Measurements from ENCODE around the gene ASH1L.
A peak's percentile ranks its signal among the peaks of the same experiment; 100 is the strongest.
"Not testable (repeated sequence)": the region's sequence is repeated elsewhere in the genome, so short reads cannot be mapped to it uniquely, and the experiment has no call there.

ASH1L gene

DNA sequence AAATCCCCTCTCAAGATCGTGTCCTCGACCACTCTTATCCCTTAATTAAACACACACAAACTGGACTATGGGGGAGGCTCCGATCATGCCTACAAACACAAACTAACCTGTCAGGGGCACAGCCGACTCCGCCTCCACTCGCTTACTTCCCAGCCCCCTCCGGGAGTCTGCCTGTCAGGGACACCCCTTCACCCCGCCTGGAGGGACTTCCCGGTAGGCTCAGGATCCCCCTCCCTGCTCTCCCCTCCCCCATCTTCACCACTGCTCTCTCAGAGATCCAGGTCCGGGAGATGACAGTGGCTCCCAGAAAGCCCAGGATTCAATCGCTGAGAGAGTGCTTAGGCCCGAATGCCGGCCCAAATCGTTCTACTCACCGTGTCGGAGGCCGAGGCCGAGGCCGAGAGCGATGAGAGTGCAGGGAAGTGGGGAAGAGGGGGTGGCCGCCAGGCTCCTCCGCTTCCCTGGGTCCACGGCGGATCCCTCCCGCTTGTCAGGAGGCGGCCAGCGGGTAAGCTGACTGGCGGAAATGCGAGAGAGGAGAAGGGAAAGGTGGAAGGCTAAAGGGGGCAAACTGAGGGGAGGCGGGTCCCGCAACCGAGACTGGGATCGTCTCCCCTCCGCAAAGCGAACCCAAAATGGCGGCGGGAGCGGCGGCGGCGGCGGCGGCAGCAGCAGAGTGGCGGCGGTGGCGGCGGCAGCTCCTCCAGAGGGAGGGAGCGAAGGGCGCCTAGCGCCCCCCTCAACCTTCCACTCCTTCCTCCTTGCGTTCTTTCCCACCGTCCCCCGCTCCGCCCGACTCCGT is 623 bp downstream of the ASH1L start:
- DNase-seq = not testable (repeated sequence)

GRCh38 chr1:155555915-155556314 is 6.7 kb downstream of the ASH1L start:
- no peak for DNase-seq

GRCh38 chr1:155553349-155553748 is 9.3 kb downstream of the ASH1L start:
- DNase-seq = no peak

DNA sequence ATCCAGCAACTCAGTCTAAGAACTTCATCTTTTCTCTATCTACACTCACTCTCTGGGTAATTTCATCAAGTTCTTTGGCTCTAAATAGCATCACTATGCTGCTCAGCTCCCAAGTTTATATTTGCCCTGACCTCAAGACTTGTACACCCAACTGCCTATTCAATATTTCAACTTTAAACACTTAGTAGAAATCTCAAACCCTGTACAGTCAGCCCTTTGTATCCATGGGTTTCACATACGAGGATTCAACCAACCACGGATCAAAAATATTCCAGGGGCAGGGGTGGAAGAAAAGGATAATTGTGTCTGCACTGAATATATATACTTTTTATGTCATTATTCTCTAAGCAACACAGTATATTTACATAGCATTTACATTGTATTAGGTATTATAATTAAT is 13.9 kb downstream of the ASH1L start:
- DNase-seq = no peak

- no peak for DNase-seq
Observed at GRCh38 chr1:155540000-155540874, 22.4 kb downstream of the ASH1L start.

DNA sequence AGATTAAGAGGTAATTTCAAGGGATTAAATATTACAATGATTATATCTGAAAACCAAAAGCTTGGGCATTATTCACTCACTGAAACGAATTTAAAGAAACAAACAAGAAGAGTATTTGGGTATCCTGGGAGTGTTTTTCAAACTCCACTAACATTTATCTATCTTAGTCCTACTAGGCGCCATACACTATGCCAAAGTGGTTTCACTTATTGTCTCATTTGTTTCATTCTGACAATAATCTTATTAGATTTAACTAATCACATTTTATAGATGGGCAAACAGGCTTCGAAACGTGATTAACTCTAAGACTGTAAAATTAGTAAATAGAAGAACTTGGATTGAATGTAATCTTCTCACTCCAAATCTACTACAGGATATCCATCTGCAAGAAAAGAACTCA is 25.4 kb downstream of the ASH1L start:
- no peak for DNase-seq

- peak; percentile 37 for DNase-seq
Observed at GRCh38 chr1:155531624-155532023, 31.0 kb downstream of the ASH1L start.

DNA sequence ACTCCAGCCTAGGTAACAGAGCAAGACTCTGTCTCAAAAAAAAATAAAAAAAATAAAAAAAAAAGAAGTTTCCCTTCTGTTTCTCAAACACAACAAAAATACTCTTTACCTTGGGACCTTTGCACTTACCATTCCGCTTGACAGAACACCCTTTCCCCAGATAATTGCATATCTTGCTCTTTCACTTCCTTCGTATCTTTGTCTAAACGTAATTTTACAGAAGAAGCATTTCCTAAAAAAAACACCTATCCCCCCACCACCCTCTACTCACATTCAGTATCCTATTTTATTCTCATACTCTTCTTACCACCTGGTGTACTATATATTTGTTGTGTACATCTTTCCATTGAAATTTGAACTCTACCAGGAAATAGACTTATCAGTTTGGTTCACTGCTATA is 32.7 kb downstream of the ASH1L start:
- DNase-seq = no peak

DNA sequence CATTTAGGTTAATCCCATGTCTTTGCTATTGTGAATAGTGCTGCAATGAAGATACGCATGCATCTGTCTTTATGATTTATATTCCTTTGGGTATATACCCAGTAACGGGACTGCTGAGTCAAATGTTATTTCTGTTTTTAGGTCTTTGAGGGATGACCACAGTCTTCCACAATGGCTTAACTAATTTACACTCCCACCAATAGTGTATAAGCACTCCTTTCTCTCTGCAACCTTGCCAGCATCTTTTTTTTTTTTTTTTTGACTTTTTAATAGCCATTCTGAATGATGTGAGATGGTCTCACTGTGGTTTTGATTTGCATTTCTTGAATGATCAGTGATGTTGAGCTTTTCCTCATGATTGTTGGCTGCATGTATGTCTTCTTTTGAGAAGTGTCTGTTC is 33.5 kb downstream of the ASH1L start:
- DNase-seq = no peak

GRCh38 chr1:155527677-155528076 is 34.9 kb downstream of the ASH1L start:
- DNase-seq = no peak

GRCh38 chr1:155526356-155526755 is 36.2 kb downstream of the ASH1L start:
- DNase-seq = no peak

GRCh38 chr1:155522069-155522468 is 40.5 kb downstream of the ASH1L start:
- no peak for DNase-seq

- no peak for DNase-seq
Observed at GRCh38 chr1:155518484-155518883, 44.1 kb downstream of the ASH1L start.

- peak; percentile 76 for DNase-seq
Observed at GRCh38 chr1:155514582-155515187, 47.9 kb downstream of the ASH1L start.

DNA sequence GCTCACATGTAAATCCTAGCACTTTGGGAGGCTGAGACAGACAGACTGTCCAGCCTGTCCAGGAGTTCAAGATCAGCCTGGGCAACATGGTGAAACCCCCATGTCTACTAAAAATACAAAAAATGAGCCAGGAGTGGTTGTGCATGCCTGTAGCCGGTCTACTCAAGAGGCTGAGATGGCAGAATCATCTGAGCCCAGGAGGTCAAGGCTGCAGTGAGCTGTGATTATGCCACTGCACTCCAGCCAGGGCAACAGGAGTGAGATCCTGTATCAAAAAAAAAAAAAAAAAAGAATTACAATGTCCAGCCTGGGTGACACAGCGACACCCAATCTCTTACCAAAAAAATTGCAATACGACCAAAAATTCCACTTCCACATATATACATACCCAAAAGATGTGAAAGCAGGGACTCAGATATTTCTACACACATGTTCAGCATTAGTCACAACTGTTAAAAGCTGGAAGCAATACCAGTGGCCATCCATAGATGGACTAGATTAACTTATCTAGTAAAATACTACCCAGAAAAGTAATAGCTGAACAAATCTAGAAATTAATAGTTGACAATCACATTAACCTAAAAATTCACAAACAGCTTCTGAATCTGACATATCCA is 49.2 kb downstream of the ASH1L start:
- DNase-seq = peak; percentile 32

DNA sequence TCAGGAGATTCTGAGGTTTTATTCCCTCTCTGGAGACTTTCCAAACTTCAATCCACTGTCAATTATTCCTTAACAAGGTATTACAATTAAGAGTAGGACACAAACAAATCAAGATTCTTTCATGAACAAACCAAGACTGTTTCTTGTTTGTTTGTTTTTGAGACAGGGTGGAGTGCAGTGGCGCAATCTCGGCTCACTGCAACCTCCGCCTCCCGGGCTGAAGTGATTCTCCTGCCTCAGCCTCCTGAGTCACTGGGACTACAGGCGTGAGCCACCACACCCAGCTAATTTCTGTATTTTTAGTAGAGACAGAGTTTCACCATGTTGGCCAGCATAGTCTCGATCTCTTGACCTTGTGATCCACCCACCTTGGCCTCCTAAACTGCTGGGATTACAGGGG is 51.2 kb downstream of the ASH1L start:
- DNase-seq = not testable (repeated sequence)

- DNase-seq = no peak
Observed at GRCh38 chr1:155509064-155509463, 53.5 kb downstream of the ASH1L start.

DNA sequence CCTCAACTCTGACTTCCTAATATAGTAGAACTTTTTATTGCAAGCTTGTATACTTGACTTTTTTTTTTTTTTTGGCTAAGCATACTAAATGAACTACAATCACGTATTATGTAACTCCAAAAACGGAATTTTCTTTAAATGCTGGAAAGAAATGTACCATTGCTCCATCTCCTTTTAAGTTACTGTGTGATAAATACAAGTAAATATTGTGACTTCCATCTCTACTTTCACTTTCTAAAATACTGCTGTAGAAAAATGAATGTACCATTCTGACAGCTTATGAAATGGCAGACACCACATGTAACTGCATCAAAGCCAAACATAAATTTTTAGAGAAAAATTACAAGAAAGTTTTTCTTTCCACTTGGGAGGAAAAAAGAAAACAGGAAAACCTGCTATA is 54.7 kb downstream of the ASH1L start:
- DNase-seq = no peak

GRCh38 chr1:155505963-155506362 is 56.6 kb downstream of the ASH1L start:
- DNase-seq = not testable (repeated sequence)

- peak; percentile 82 for DNase-seq
Observed at GRCh38 chr1:155504207-155504606, 58.4 kb downstream of the ASH1L start.

DNA sequence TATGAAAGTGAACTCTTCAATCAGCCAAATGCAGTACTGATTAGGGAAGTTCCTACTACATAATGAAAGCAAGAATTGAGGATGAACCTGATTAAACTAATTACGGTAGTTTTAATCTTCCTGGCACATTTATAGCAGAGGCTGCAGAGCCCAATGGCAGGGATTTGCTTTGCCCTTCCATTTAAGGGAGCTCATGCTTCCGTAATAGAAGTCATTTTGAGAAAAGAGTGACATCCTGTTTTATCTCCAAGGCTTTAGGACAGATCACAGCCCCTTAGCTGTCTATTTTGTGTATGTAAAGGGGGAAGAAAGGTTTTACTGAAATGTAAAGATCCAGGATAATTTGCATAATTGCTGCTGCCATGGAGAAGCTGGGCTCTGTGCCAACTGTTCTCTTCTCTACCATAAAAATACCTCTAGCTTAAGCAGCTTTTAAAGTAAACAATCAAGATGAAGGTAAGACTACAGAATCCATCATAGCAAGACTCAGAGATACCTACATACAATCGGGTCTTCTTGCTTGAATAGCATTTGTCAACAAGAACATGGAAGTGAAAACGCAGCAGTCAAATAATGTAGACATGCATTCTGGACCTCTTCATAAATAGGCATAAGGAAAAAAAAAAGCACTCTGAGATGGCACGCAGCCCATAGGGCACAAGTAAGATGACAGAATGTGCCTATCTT is 62.5 kb downstream of the ASH1L start:
- peak; percentile 54 for DNase-seq

DNA sequence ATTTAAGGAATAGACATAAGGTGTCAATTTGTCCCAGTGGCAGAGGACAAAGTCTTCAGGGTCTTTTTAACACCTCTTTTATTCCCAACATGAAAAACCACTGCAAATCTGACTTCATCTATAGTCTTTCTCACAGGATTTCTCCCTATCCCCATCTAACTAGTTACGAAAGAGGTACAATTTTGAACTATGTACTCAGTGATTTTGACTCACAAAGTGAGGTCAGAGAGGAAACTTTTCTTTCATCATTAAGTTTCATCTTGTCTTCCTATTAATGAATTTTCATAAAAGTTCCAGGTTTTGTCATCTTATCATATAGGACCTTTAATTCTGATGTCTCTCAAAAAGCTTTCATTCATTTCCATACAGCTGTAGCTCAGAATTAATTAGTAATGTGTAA is 63.3 kb downstream of the ASH1L start:
- no peak for DNase-seq

GRCh38 chr1:155493595-155493994 is 69.0 kb downstream of the ASH1L start:
- DNase-seq = not testable (repeated sequence)
